Stimulated activated CD4-positive, alpha-beta T cell treated with anti-CD3 and anti-CD28 coated beads, TNF-alpha, amount 100 ng/mL, for 48 hours (primary cell): ENCODE measurements around the gene IARS1.

ENCODE experiments used
- DNase-seq, 3 donors: peaks; one replicate each; pipeline ENCODE4 v3.0.0-alpha.2; 2020; ENCODE audit warnings: low read depth in 3 of 3

Gene IARS1

GRCh38 chr9:92295240-92295790, 1.8 kb upstream of the IARS1 start:
- DNase-seq, result no peak

- no peak for DNase-seq
Measured at GRCh38 chr9:92294297-92294676, 790 bp upstream of the IARS1 start.

- DNase-seq, result no peak
Measured at GRCh38 chr9:92293075-92293354, 482 bp downstream of the IARS1 start.

DNA sequence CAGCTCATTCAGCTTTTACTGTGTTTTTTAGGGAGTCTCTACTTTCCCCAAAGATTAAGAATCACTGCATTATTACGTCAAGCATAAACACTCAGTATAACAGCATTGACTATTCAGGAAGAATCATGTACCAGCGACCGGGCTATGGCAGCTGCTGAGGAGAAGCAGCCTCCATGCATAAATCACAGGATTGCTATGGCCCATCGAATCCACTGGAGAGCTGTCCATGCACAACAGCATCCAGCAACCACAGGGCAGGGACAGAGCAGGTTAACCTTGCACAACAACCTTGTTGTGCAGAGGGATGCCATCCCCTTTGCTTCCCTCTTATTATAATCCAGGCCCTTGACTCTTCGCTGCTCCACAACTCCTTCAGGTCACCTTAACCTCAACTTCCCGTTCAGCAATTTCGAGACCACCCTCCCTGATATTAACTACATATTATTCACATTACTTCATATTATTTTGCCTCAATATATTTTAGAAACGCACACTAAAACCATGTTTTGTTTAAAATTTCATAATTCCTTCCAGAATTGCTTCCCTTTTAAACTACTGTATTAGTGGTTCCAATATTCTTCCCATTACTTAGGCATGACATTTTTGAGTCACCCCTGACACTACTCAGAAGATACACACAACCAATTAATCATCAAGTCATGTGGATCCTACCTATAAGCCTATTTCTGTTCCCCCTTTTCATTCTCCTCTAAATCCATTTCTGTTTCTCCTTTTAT, 991 bp downstream of the IARS1 start:
- DNase-seq, result no peak

- DNase-seq, result no peak
Measured at GRCh38 chr9:92291577-92291976, 1.9 kb downstream of the IARS1 start.

DNA sequence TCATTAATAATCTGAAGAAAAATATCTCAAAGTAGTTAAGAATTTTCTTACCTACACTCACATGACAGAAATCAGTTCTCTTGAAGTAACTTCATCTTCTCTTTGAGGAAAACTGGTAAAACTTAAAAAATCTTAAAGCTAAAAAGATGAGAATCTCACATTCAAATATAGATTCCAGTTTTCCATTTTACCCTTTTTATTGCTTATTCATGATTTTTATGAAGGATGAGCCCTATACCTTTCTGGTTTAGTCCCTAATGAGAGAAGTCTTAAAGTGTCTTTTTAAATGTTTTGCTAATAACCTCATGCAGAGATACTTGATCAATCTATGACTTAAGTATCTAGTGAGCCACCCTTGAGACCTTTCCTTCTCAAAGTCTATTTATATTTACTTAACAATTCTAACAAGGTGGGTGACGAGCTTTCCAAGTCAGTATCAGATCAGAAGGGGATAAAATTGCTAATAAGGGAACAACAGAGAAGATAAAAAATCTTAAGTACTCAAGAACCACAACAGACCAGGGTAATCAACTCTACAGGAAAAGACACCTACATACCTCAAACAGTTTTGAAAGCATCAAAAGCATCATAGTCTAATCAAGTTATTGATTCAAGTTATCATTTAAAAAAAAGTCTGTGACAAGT, 2.6 kb downstream of the IARS1 start:
- no peak for DNase-seq

DNA sequence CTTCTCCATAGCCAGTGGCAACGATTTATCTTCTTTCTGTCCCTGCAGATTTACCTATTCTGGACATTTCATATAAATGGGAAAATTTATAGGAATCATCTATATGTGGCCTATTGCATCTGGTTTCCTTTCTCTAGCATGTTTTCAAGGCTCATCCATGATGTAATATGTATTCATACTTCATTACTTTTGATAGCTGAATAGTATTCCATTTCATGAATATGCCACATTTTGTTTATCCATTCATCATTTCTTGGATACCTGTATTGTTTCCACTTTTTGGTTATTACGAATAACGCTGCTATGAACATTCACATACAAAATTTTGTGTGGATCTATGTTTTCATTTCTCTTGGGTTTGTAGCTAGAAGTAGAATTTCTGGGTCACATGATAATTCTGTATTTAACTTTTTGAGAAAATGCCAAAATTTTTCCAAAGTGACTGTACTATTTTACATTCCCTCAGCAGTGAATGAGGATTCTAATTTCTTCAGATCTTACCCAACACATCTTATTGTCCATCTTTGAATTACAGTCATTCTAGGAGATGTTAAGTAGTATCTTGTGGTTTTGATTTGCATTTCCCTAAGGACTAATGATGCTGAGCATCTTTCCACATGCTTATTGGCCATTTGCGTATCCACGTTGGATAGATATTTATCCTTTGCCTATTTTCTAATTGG, 3.6 kb downstream of the IARS1 start:
- DNase-seq, result no peak

DNA sequence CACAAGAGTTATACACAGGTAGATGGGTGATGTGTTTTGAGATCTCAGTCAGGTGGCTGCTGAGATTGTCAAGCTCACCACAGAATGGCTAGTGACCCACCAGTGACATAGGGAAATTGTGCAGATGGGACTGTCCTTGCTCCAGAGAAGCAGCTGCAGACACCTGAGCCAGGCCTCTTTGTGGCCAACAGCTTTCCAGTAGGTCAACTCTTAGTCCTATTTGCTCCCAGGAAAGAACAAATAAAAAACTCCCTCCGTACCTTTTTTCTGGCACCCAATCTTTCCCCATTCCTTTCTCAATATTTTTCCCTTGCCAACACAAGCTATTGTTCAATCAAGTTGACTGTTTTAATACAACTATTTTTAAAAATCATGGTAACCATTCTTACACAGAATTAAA, 14.2 kb downstream of the IARS1 start:
- DNase-seq, result no peak

GRCh38 chr9:92278110-92278509, 15.4 kb downstream of the IARS1 start:
- DNase-seq, result no peak

DNA sequence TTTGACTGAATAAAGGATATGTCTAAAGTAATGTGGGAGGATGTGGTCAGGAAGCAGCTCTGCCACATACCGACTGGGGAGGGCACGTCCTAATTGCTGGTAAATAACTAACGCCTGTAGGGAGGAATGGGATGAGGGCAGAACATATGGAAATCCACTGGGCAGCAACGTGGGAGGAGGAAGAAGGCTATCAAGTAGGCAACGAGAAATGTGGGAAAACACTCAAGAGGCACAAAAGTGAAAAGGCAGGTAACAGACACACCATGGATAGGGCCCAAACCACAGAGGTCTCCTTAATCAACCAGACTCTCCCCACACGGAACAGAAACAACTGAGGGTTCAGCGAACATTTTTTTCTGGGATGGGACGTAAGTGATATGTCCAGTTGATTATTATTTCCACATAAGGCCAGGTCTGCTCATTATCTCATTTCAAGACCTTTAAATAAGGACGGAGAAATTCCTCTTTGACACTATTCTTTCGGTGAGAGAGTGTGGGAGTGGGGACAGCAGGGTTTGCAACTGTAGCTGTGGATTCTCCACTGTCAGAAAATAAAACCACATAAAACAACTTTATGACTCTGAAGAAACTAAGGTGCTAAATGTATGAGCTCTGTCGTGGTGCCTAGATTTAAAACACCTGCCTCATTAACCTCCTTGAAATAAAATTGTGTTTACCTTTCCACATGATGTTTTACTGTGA, 17.0 kb downstream of the IARS1 start:
- no peak for DNase-seq

DNA sequence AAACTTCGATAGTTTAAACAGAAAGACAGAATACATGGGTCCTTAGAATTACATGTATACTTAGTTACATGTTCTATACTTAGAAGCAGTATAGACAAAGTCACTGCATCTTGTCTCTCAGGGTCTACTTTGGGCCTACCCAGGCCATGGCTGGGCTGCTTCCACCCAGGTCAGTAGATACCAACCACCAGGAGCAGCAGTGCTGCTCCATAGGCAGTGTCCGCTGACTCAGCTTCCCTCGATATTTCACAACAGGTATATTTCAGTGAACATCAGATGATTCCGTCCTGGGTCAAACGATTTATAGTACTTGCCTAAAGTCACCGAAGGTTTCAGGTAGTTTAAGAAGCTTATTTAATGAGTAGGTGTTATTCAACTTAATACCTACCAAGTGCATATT, 18.0 kb downstream of the IARS1 start:
- DNase-seq, result no peak

DNA sequence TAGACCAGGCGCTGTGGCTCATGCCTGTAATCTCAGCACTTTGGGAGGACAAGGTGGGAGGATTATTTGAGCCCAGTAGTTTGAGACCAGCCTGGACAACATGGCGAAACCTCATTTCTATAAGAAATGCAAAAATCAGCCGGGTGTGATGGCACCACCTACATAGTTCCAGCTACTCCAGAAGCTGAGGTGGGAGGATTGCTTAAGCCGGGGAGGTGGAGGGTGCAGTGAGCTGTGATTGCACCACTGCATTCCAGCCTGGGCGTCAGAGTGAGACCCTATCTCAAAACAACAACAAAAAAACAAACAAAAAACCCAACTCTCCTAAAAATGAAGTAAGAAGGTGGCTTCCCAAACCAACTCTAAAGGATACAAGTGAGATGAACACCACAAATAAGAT, 23.0 kb downstream of the IARS1 start:
- DNase-seq, result no peak

- DNase-seq, result no peak
Measured at GRCh38 chr9:92266486-92266885, 27.0 kb downstream of the IARS1 start.

DNA sequence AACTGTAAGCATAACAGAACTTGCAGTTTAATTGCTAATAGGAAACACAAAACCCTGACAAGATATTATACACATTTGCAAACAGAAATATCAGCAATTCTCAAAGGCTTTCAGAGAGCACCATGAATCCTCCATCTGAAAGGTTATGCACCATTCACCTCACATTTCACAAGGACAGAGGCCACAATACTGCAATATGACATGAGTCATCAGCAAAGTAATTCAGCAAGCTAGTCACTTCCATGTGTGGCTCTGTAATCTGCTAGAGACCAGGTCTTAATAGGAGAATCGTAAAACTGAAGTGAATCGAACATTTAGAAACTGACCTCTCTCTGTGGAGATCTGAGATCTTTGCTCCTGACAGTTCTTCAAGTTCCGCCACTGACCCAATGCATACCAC, 28.3 kb downstream of the IARS1 start:
- DNase-seq, result no peak

DNA sequence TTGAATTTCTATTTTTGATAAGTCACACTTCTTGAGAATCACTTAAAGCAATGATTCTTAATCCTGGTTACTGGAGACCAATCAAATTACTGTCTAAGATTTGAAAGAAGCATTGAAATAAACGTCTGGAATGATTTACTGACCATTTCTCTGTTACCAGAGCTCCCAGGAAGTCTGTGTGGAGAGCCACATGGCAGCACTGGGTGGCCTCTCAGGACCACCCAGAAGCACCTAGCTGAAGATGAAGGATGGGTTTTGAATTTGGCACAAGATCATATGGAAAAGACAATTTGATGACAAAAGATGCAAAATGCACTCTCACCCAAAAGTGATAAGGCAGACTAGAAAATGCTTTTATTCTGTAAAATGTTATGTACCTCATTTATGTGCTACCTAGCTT, 30.4 kb downstream of the IARS1 start:
- DNase-seq, result no peak

GRCh38 chr9:92257327-92257726, 36.2 kb downstream of the IARS1 start:
- no peak for DNase-seq

DNA sequence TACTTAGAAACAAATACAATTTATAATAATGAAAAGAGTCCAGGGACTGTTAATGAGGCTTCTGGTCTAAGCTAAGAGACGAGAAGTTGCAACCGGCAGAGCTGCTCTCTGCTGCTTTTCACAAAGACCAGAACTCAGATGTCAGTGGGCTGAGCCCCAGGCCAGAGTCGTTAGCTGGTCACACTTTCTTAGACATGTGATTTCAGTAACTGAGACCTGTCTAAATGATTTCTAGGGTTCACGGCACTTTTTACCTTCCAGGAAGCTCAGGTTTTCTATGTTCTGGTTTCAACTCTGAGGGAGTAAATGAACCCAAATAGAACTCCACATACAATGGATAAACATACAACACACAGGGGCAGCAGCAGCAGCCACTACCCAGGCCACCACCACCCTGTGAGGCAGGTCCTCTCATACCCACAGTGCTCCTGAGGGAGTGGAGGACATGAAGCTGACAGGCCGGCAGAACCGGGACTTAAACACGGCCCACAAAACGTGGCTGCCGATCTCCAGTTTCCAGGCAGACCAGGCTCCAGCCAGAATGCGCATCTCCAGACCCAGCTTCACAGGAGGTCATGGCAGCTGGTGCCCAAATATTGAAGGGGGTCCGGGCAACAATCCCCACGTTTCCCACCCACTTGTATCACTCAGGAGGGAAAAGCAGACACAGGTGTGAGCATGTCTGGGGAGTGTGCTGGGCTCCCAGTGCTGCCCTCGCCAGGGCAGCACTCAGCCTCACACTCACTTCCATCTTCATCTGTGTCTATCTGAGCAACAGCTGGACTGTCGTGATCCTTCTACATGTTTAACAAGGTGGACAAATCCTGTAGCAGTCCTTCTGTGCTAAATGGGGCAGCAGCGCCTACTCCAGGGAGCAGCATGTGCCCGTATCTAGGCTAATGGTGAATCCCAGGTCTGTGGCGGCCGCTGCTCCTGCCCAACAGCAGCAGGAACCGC, 38.8 kb downstream of the IARS1 start:
- DNase-seq, result no peak

DNA sequence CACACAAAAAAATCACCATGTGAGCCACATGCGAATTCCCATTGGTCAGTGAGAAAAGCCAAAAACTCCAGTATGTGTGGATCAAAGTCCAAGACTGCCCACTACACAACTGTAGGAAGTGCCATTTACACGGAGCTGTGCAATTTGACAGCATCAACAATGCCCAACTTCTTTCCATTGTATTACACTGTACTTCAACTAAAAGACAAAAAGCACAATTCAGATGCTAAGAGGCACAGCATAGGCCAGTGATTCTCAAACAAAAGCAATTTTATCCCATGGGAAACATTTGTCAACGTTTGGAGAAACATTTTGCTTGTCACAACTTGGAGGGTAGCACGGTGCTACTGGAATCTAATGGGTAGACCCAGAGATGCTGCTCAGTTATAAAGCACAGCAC, 39.8 kb downstream of the IARS1 start:
- DNase-seq, result no peak

- no peak for DNase-seq
Measured at GRCh38 chr9:92247981-92248380, 45.5 kb downstream of the IARS1 start.

DNA sequence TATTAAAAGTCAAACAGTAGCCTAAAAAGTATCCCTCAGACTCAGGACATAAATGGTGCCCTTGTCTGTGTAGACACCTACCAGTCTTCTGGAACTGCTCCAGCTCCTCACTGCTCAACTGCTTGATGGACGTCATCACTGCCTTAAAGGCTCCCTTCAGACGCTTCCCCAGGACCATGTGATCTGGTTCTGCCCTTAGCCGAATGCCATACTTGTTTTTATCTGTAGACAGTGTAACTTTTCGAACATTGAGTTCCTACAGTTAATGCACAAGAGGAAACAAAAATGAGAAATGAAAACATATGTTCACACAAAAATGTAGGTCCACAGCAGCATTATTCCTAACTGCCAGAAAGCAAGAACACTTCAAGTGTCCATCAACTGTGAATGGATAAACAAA, 46.2 kb downstream of the IARS1 start:
- DNase-seq, result no peak
